ENCODE measurements around the gene ABCF3. TPM values are rescaled to one million over a fixed set of nuclear protein-coding genes. Genes with fewer than 3 reads are reported as not detected.

The ABCF3 gene, protein sequence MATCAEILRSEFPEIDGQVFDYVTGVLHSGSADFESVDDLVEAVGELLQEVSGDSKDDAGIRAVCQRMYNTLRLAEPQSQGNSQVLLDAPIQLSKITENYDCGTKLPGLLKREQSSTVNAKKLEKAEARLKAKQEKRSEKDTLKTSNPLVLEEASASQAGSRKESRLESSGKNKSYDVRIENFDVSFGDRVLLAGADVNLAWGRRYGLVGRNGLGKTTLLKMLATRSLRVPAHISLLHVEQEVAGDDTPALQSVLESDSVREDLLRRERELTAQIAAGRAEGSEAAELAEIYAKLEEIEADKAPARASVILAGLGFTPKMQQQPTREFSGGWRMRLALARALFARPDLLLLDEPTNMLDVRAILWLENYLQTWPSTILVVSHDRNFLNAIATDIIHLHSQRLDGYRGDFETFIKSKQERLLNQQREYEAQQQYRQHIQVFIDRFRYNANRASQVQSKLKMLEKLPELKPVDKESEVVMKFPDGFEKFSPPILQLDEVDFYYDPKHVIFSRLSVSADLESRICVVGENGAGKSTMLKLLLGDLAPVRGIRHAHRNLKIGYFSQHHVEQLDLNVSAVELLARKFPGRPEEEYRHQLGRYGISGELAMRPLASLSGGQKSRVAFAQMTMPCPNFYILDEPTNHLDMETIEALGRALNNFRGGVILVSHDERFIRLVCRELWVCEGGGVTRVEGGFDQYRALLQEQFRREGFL
- total RNA-seq: 50.2 and 73.2 TPM in 2 replicates

DNA sequence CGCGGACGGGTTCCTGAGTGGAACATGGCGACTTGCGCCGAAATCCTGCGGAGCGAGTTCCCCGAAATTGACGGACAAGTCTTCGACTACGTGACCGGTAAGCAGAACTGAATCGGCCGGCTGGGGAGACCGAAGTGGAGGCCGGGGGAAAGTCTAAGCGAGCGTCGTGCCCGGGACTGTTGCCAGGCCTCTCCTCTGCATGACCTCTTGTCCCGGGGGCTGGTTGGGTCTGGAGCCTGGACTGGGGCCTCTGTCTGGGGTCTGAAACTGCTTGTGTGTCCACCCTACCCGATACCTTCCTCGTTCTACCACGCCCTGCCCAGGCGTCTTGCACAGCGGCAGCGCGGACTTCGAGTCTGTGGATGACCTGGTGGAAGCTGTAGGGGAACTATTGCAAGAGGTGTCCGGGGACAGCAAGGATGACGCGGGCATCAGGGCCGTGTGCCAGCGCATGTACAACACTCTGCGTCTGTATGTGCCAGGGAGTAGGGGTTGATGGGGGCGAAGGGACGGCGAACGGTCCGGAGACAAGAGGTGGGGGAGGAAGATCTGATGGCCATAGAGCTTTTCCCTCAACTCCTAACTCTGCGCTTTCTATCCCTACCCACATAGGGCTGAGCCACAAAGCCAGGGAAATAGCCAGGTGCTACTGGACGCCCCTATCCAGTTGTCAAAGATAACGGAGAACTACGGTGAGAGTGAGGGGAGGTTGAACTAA, at the start of gene ABCF3:
ABCF3 (plus strand) TSS at position 16 of the 718 bp plus-strand sequence; CDS start at position 25, 9 bp downstream.

DNA sequence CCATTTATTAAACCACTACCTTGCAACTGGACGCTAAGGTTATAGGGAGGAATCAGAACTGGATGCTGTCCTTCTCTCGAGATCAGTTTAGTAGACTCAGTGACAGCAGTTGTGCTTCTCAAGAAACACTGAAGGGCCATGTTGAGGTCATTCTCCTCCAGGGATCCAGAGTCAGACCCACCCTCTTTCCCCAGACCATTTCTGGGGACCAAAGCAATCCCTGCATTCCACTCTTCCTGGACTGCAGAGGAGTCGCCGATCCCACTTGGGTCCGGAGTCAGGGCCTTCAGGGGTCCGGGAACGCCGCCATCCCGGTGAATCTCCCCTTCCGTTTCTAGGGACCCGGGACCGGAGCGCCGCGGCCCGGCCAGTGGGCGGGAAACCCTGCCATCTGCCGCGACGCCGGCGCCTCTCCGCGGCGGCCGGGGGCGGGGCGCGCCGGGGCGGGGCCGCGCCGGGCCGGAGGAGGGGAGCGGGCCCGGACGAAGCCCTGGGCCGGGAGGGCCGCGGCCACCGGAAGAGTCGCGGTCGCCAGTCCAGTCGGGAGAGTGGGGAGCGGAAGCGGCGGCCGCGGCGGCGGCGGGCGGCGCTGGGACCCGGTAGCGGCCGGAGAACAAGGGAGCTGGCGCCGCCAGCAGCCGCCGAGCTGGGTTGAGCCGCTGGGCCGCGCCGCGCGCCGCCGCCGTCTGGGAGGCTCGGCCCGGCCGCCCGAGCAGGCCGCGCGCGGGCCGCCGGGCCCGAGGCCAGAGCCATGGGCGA, 30.9 kb upstream of the ABCF3 start, which contains the start of gene DVL3:
DVL3 (plus strand) TSS at position 493 of the 759 bp plus-strand sequence; CDS start at position 752, 259 bp downstream.

DNA sequence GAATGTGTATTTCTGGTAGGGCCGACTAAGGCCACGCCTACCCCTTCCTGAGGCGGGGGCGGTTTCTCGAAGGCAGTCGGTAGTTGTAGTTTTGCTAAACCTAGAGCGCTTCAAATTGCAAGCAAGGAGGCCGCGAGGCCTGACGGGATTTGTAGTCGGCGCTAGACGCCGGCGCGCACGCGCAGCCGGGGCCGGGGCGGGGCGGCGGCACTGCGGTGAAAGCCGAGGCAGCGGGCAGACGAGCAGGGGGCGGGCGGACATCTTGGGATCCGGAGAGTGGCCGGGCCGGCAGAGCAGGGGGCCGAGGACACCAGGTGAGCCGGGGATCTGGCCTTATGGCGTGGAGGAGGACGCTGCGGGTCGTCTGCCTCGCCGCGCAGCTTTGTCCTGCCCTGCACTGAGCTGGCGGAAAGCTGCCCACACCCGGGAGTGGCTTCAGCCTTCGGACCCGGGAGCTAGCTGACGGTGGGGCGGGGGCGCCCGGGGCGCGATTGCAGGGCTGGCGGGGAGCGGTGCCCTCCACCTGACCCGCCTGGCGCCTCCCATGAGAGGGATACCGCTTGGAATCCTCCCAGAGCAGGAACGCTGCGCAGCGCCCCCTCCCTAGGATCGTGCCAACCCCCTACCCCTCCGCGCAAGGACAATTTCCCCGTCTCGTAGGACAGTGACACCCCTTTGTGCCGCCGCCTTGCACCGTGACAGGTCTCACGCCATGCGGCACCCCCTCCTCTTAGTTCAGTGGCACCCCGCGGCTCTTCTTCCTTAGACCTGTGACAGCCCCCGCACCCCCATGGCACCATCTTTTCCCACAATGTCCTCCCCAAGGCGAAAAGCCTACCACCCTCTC, 11.1 kb upstream of the ABCF3 start, which contains the start of gene AP2M1:
AP2M1 (plus strand) TSS at position 210 of the 847 bp plus-strand sequence. CDS start 2,139 bp downstream, outside the sequence.

DNA sequence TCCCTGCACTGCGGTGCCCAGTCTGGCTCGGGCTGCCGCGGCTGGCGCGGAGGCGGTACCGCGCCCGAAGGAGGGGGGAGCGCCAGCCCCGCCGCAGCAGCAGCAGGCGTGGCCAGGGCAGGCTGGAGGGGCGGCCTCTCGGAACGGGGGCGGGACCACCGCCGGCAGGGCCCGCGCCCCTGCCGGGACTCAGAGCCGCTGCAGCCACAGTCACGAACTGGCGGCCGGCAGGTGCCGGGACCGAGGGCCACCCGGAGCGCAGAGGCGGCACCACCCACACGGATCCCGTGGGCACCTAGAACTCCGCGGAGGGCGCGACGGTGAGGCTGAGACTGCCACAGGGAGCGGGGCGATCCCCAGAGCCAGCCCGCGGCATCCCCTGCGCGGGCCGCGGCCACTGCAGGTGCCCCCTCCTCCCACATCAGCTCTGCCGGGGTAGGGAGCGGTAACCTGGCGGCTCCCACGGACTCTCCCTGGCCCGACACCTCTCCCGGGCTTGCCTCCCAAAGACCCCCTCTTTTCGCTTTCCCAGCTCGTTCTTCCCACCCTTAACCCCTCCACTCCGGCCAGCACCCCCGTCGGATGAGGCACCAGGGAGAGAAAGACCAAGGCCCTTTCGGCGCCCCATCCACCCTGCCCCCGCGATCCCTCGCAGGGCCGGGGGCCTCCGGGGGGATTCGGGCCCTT, 43.5 kb downstream of the ABCF3 start, which contains the start of gene VWA5B2:
VWA5B2 (plus strand) TSS at position 192 of the 687 bp plus-strand sequence. CDS start 944 bp downstream, outside the sequence.

Other genes with a start within 250 kb of the ABCF3 start
- gene ABCC5, start 168.3 kb upstream of the ABCF3 start, total RNA-seq: 7.0 and 16.4 TPM in 2 replicates
- gene HTR3D, start 154.5 kb upstream of the ABCF3 start, total RNA-seq: not detected in 2 replicates
- gene HTR3C, start 133.2 kb upstream of the ABCF3 start, total RNA-seq: not detected in 2 replicates
- not detected in 2 replicates for gene HTR3E, start 89.1 kb upstream of the ABCF3 start, total RNA-seq
- gene EIF2B5, start 50.8 kb upstream of the ABCF3 start, total RNA-seq: 9.3 and 27.5 TPM in 2 replicates
- gene DVL3, start 30.8 kb upstream of the ABCF3 start, total RNA-seq: 51.8 and 57.9 TPM in 2 replicates
- gene AP2M1, start 11.3 kb upstream of the ABCF3 start, total RNA-seq: 319 and 405 TPM in 2 replicates
- gene VWA5B2, start 43.4 kb downstream of the ABCF3 start, total RNA-seq: not detected in 2 replicates
- gene ALG3, start 62.8 kb downstream of the ABCF3 start, total RNA-seq: 65.1 and 65.7 TPM in 2 replicates
- gene EEF1AKMT4, start 63.5 kb downstream of the ABCF3 start, total RNA-seq: 6.1 and 6.5 TPM in 2 replicates
- 0.12 TPM in 1 of 2 replicates, not detected in the other for gene CAMK2N2, start 75.4 kb downstream of the ABCF3 start, total RNA-seq
- gene ECE2, start 89.8 kb downstream of the ABCF3 start, total RNA-seq: not detected in 2 replicates
- 270 and 297 TPM in 2 replicates for gene PSMD2, start 113.0 kb downstream of the ABCF3 start, total RNA-seq
- 231 and 272 TPM in 2 replicates for gene EIF4G1, start 128.4 kb downstream of the ABCF3 start, total RNA-seq
- 21.1 and 28.6 TPM in 2 replicates for gene FAM131A, start 151.4 kb downstream of the ABCF3 start, total RNA-seq
- gene CLCN2, start 175.4 kb downstream of the ABCF3 start, total RNA-seq: 2.2 and 2.5 TPM in 2 replicates
- 53.4 and 88.9 TPM in 2 replicates for gene POLR2H, start 175.5 kb downstream of the ABCF3 start, total RNA-seq
- gene THPO, start 192.0 kb downstream of the ABCF3 start, total RNA-seq: not detected in 2 replicates
- 1.5 and 5.1 TPM in 2 replicates for gene CHRD, start 193.9 kb downstream of the ABCF3 start, total RNA-seq

Data from pericardium fibroblast (primary cell).